ENCODE data around the gene CORO7. TPM values are rescaled to one million over a fixed set of nuclear protein-coding genes. Genes with fewer than 3 reads are reported as not detected.

CORO7 gene
- total and polyA plus RNA-seq, 9 of the 15 experiments (the other 6 are each of a cell fraction or from before 2014, with no cell fraction given): 0.45 to 77.2 (median 18.7) TPM

GRCh38 chr16:4307215-4308037 is 109.0 kb downstream of the CORO7 start (continued):
- TF ChIP-seq REST (IDR thresholded peaks at IDR 0.05; ENCODE audit: borderline replicate concordance) (peak; percentile 59), REST (CRISPR knock-in tag; IDR thresholded peaks at IDR 0.05; ENCODE audit: low read depth) (no peak), CREM (IDR thresholded peaks at IDR 0.05; ENCODE audit: low read depth) (peak; percentile 88), ZNF740 (CRISPR knock-in tag; IDR thresholded peaks at IDR 0.05) (0 out of 2 replicates have a peak, but pooled peaks have one; percentile 29), ZNF740 (tag; IDR thresholded peaks at IDR 0.05) (0 out of 4 replicates have a peak, but pooled peaks of 1 of the 2 experiments have one; percentile 49), ZNF24 (IDR thresholded peaks at IDR 0.05) (peak; percentile 73), JUND (IDR thresholded peaks at IDR 0.05; ENCODE audit: borderline replicate concordance, low read depth, low read length) (peak; percentile 73), JUND (tag; IDR thresholded peaks at IDR 0.05; ENCODE audit: borderline replicate concordance, low read depth, low read length) (peak; percentile 50; the same call in 1 of the 3 replicates), NR2C1 (IDR thresholded peaks at IDR 0.05) (peak; percentile 41; the same call in 1 of the 2 replicates), NR2C1 (tag; IDR thresholded peaks at IDR 0.05) (peak; percentile 60; the same call in 1 of the 2 replicates), ZBTB7A (IDR thresholded peaks at IDR 0.05; ENCODE audit: borderline replicate concordance, control insufficient read depth, low read depth, low read length) (peak; percentile 82; the same call in 1 of the 2 replicates), ZFP30 (CRISPR knock-in tag; IDR thresholded peaks at IDR 0.05; ENCODE audit: borderline replicate concordance) (no peak), KHSRP (IDR thresholded peaks at IDR 0.05) (no peak; the same call in 1 of the 2 replicates), GABPA (tag; conservative IDR thresholded peaks at IDR 0.05; ENCODE audit: low read depth) (peak; percentile 96), CHAMP1 (IDR thresholded peaks at IDR 0.05) (no peak), MAX (CRISPR knock-in tag; IDR thresholded peaks at IDR 0.05) (peak; percentile 56)

Data from K562 (cell line).